HepG2 (cell line): Measurements from ENCODE around the gene TATDN3. TPM values are rescaled to one million over a fixed set of nuclear protein-coding genes. Genes with fewer than 3 reads are reported as not detected.

Experiments
- CBX1 ChIP-seq: IDR thresholded peaks from one replicate; pipeline ENCODE4 v1.6.1; 2016; ENCODE audit warnings: antibody characterized with exemption, low read depth
- CTCF ChIP-seq: sonication (generic); formaldehyde crosslinking; IDR thresholded peaks from 2 replicates; pipeline ENCODE4 v1.5.0; 2020; ENCODE audit warnings: mild to moderate bottlenecking, missing genetic modification reagents, moderate library complexity
- DBP ChIP-seq: sonication (generic); formaldehyde crosslinking; IDR thresholded peaks from 2 replicates; pipeline ENCODE4 v1.4.0; 2020; ENCODE audit warnings: missing genetic modification reagents; ENCODE audit errors: not compliant biosample characterization
- ETS1 ChIP-seq: sonication (generic); formaldehyde crosslinking; IDR thresholded peaks from 2 replicates; pipeline ENCODE4 v1.4.0; 2020; ENCODE audit warnings: missing genetic modification reagents
- GTF2F1 ChIP-seq: fragments of 150-350 bp; IDR thresholded peaks from 2 replicates; pipeline ENCODE4 v1.6.1; 2014; ENCODE audit warnings: low read length
- HHEX ChIP-seq: IDR thresholded peaks from 2 replicates; pipeline ENCODE4 v1.6.1; 2016; ENCODE audit warnings: control low read depth
- HMG20B ChIP-seq: conservative IDR thresholded peaks from 2 replicates; pipeline ENCODE4 v1.6.1; 2016; ENCODE audit warnings: missing genetic modification reagents, missing compliant biosample characterization
- JARID2 ChIP-seq: sonication (generic); formaldehyde crosslinking; IDR thresholded peaks from 2 replicates; pipeline ENCODE4 v1.8.1; 2023; ENCODE audit warnings: missing genetic modification reagents, inconsistent platforms; ENCODE audit not compliant: insufficient replicate concordance
- JUN ChIP-seq: sonication (generic); formaldehyde crosslinking; IDR thresholded peaks from 2 replicates; pipeline ENCODE4 v1.4.0; 2020; ENCODE audit warnings: mild to moderate bottlenecking, missing genetic modification reagents
- KDM4B ChIP-seq: sonication (generic); formaldehyde crosslinking; IDR thresholded peaks from 2 replicates; pipeline ENCODE4 v1.4.0; 2020; ENCODE audit warnings: missing genetic modification reagents
- KLF12 ChIP-seq: sonication (generic); formaldehyde crosslinking; IDR thresholded peaks from 2 replicates; pipeline ENCODE4 v1.4.0; 2020; ENCODE audit warnings: missing genetic modification reagents, borderline replicate concordance
- MAX ChIP-seq: IDR thresholded peaks from 2 replicates; pipeline ENCODE4 v1.6.1; 2012; ENCODE audit warnings: inconsistent platforms
- MBNL3 ChIP-seq: fragments of 250-450 bp; sonication (Bioruptor Pico); conservative IDR thresholded peaks from 2 replicates; pipeline ENCODE4 v1.8.0; 2022; ENCODE audit warnings: mild to moderate bottlenecking, inconsistent platforms
- MED1 ChIP-seq: sonication (generic); formaldehyde crosslinking; IDR thresholded peaks from 2 replicates; pipeline ENCODE4 v1.4.0; 2020; ENCODE audit warnings: missing genetic modification reagents
- MIXL1 ChIP-seq: IDR thresholded peaks from 2 replicates; pipeline ENCODE4 v1.6.1; 2016
- RFX1 ChIP-seq: fragments of 450-650 bp; IDR thresholded peaks from 2 replicates; pipeline ENCODE4 v1.6.1; 2017
- SKI ChIP-seq: fragments of 450-650 bp; IDR thresholded peaks from one replicate; pipeline ENCODE4 v1.6.1; 2018; ENCODE audit warnings: mild to moderate bottlenecking; ENCODE audit not compliant: partially characterized antibody
- TCF12 ChIP-seq, 2 experiments: fragments of 450-650 bp in 1 of 2; sonication (generic) in 1 of 2; formaldehyde crosslinking in 1 of 2; IDR thresholded peaks; 2 replicates each; pipeline versions ENCODE4 v1.6.1 to v1.8.0; 2017 to 2022; ENCODE audit warnings: antibody characterized with exemption in 1 of 2, mild to moderate bottlenecking in 1 of 2, missing genetic modification reagents in 1 of 2, moderate library complexity in 1 of 2
- TSC22D2 ChIP-seq: sonication (generic); formaldehyde crosslinking; IDR thresholded peaks from 2 replicates; pipeline ENCODE4 v1.5.1; 2020; ENCODE audit warnings: missing genetic modification reagents, mild to moderate bottlenecking, borderline replicate concordance
- ZEB1 ChIP-seq: IDR thresholded peaks from 2 replicates; pipeline ENCODE4 v1.6.1; 2012; ENCODE audit warnings: mild to moderate bottlenecking, low read depth, inconsistent platforms; ENCODE audit not compliant: insufficient replicate concordance
- ZKSCAN8 ChIP-seq: IDR thresholded peaks from 2 replicates; pipeline ENCODE4 v1.6.1; 2016; ENCODE audit warnings: borderline replicate concordance, missing genetic modification reagents, missing compliant biosample characterization
- ZNF136 ChIP-seq: sonication (generic); formaldehyde crosslinking; IDR thresholded peaks from 2 replicates; pipeline ENCODE4 v1.8.1; 2022; ENCODE audit warnings: low read depth, mild to moderate bottlenecking, moderate library complexity, missing genetic modification reagents
- ZNF30 ChIP-seq: sonication (generic); formaldehyde crosslinking; IDR thresholded peaks from 2 replicates; pipeline ENCODE4 v1.5.0; 2020; ENCODE audit warnings: mild to moderate bottlenecking, missing genetic modification reagents
- ZNF34 ChIP-seq: sonication (generic); formaldehyde crosslinking; IDR thresholded peaks from 2 replicates; pipeline ENCODE4 v1.4.0; 2020; ENCODE audit warnings: mild to moderate bottlenecking, missing genetic modification reagents, borderline replicate concordance
- ZNF343 ChIP-seq: sonication (generic); formaldehyde crosslinking; IDR thresholded peaks from 2 replicates; pipeline ENCODE4 v1.4.0; 2020; ENCODE audit warnings: mild to moderate bottlenecking, missing genetic modification reagents
- ZNF746 ChIP-seq: sonication (generic); formaldehyde crosslinking; IDR thresholded peaks from 2 replicates; pipeline ENCODE4 v1.8.0; 2022; ENCODE audit warnings: mild to moderate bottlenecking, missing genetic modification reagents
- ZNF761 ChIP-seq: sonication (generic); formaldehyde crosslinking; conservative IDR thresholded peaks from 2 replicates; pipeline ENCODE4 v1.4.0; 2020; ENCODE audit warnings: mild to moderate bottlenecking, missing genetic modification reagents
- ZNF766 ChIP-seq: sonication (generic); formaldehyde crosslinking; IDR thresholded peaks from 2 replicates; pipeline ENCODE4 v1.5.0; 2020; ENCODE audit warnings: missing genetic modification reagents, borderline replicate concordance
- ZSCAN31 ChIP-seq: sonication (generic); formaldehyde crosslinking; IDR thresholded peaks from 2 replicates; pipeline ENCODE4 v1.5.0; 2020; ENCODE audit warnings: low read depth, mild to moderate bottlenecking, missing genetic modification reagents
- polyA plus RNA-seq, 8 experiments: library from polyadenylated mRNA; depleted of rRNA in 3 of 8; stranded (reverse) in 7 of 8; unstranded in 1 of 8; fragments of >200 nt; fragmentation: Illumina TruSeq in 4 of 8; extraction: Trizol in 4 of 8; gene quantifications; 2 replicates each; pipeline versions ENCODE4 v1.2.1 to v1.2.3, GENCODE V29; 2011 to 2016; ENCODE audit warnings: low read depth in 4 of 8, missing spikeins in 1 of 8, mixed read lengths in 1 of 8; ENCODE audit not compliant: insufficient read depth in 1 of 8
- total RNA-seq, 5 experiments: library from RNA; depleted of rRNA; stranded (reverse); fragments of >200 nt; fragmentation: Illumina TruSeq; extraction: Trizol; gene quantifications; 2 replicates each; pipeline ENCODE4 v1.2.3, GENCODE V29; 2016; ENCODE audit warnings: low read depth in 1 of 5

TATDN3 gene
- total and polyA plus RNA-seq, 2 of the 13 experiments (the other 11 are each of a cell fraction or from before 2014, with no cell fraction given): 7.3 to 8.6 TPM

GRCh38 chr1:212816567-212817278 lies 25.0 kb downstream of the TATDN3 start (continued):
- TF ChIP-seq ZSCAN31 (CRISPR knock-in tag) (no peak), ZNF343 (CRISPR knock-in tag) (no peak), JARID2 (no peak), RFX1 (peak; percentile 11; the same call in 1 of the 2 replicates), CBX1 (no peak), CTCF (CRISPR knock-in tag) (no peak), ETS1 (CRISPR knock-in tag) (no peak), ZNF766 (CRISPR knock-in tag) (no peak), KDM4B (CRISPR knock-in tag) (no peak), ZNF761 (CRISPR knock-in tag) (no peak), ZNF136 (no peak), HHEX (no peak), MIXL1 (CRISPR knock-in tag) (peak; percentile 86), DBP (CRISPR knock-in tag) (no peak), GTF2F1 (no peak), TCF12 (IDR thresholded peaks at IDR 0.05) (no peak), TCF12 (CRISPR knock-in tag; IDR thresholded peaks at IDR 0.05) (no peak), ZEB1 (no peak), JUN (CRISPR knock-in tag) (no peak), KLF12 (no peak), MED1 (peak; percentile 16; the same call in 1 of the 2 replicates), MAX (no peak), HMG20B (no peak), ZKSCAN8 (CRISPR knock-in tag) (no peak), ZNF34 (CRISPR knock-in tag) (no peak), ZNF746 (no peak), TSC22D2 (CRISPR knock-in tag) (no peak), SKI (peak; percentile 93), ZNF30 (CRISPR knock-in tag) (no peak), MBNL3 (CRISPR knock-in tag) (no peak)
